Kidney capillary endothelial cell (primary cell): ENCODE results near the gene SLC1A7.

Source experiments
- DNase-seq: peaks from one replicate; pipeline ENCODE4 v3.0.0-alpha.2; 2018; ENCODE audit warnings: low spot score

SLC1A7 gene

DNA sequence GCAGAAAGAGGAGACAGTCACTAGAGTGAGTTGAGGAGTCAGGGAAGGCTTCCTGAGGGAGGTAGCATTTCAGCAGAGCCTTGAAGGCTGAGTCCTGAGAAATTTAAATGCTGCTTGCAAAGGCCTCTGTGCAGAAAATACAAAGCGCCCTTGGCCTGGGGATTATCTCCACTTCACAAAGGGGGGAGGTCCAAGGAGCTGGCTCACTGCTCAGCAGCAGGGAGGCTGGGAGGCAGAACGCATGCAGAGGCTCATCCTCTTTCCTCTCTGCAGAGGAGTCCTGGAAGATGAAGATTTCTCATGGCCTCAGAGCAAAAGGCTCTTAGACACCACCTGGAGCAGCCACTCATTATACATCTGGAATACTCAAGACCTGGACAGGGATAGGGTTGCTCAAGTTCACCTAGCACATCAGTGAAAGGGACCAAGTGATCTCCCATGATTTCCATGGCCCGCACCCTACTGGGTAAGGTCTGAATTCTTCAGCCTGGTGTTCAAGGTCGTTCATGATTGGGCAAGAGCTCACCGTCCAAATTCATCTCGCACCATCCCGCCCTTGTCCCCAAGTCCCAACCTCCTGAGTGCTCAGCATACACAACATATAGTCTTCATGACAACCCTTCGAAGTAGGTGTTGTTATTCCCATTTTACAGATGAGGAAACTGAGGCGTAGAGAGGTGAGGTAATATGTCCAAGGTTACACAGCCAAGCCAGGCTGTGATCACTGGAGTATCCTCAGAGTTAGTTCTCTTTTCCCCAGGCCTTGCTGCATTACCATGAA, 9.0 kb downstream of the SLC1A7 start:
- no peak for DNase-seq

- DNase-seq: no peak
These were observed 10.3 kb downstream of the SLC1A7 start for GRCh38 chr1:53132176-53132575.

GRCh38 chr1:53131590-53131938, 10.9 kb downstream of the SLC1A7 start:
- DNase-seq: no peak

- no peak for DNase-seq
These were observed 11.4 kb downstream of the SLC1A7 start for GRCh38 chr1:53130878-53131589.

DNA sequence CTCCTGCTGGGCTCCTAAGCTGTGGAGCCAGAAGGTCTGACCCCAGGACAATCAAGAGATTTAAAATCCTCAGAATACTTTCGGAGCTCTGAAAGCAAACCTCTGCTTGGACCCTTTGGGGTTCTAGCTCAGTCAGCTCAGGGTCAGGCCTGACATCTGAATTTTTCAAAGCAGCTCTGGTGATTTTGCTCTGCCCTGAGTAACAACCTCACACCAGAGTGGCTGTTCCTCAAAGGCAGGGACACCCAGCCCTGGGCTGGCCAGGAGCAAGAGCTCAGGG, 11.9 kb downstream of the SLC1A7 start:
- DNase-seq: no peak

DNA sequence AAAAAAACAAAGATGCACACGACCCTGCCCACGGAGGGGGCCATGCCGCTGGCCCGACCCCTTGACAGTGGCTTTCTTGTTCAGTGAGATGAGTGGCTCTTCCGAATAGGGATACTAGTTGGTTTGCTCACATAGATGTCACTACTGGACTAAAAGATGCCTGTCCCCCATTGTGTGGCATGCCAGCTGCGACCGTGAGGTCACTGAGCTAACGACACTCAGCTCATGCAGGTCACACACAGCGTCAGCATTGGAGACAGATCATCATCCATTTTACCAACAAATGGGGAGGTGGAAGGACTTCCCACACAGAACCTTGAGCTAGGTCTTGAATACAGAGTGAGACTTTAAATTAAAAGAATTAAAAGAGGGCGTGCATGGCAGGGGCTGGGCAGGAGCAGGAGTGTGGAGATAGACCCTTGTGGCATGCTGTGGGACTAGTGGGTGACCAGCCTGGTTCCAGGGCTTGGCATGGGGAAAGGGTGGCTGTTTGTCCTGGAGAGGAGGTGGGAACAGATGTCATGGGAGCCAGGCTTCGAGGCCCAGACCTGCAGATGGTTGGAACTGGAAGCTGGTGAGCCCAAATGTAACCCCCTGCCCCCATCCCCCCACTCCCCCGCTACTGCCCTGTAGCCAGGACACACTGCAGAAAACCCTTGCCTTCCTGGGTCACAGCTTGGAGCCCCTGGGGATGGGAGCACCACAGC, 12.4 kb downstream of the SLC1A7 start:
- no peak for DNase-seq

DNA sequence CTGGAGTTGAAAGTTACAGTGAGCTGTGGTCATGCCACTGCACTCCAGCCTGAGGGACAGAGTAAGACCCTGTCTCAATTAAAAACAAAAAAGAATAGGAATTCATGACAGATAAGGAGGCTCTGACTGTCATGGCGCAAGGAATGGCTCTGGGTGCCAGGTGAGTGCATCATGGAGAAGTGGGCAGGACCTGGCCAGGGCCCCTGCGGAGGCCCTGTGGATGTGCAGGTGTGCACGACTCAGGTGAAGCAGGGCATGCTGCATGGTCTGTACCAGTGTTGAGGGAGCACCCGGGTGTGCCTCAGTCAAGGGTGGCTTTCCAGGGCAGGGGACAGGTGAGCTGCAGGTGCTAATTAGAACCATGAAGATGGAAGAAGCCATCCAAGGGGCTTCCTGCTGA, 14.0 kb downstream of the SLC1A7 start:
- no peak for DNase-seq

- no peak for DNase-seq
These were observed 14.9 kb downstream of the SLC1A7 start for GRCh38 chr1:53127546-53127945.

- DNase-seq: no peak
These were observed 15.9 kb downstream of the SLC1A7 start for GRCh38 chr1:53126495-53126894.

DNA sequence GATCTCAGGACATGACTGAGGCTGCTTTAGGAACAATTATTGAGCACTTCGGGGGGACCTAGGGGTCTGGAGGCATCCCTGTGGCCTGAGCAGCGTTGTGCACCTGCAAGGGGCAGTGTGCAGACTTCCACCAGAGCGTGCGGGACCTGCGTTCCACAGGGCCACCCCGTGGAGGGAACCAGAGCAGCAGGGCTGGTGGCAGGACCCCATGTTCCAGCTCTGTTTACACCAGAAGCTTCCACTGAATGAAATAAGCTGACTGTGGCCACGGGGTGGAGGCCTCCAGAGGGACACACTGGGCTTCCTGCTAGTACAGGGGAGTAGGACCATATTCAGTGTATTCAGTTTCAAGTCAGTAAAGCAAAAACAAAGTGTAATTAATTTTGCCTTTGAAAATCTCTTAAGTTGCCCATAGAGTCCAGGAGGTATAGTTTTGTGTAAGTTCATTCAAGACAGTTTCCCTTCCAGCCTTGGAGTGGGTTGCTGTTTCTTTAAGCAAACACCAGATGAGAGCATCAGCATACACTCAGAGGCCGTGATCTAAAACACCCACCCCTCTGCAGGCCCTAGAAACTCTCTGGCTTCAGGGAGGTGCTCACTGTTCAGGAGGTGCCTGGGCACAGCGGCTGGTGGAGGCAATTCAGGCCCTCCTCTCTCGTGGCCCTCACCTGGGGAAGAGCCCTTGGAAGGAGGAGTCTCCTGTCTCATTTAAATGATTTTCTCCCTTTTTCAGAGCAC, 16.6 kb downstream of the SLC1A7 start:
- no peak for DNase-seq

DNA sequence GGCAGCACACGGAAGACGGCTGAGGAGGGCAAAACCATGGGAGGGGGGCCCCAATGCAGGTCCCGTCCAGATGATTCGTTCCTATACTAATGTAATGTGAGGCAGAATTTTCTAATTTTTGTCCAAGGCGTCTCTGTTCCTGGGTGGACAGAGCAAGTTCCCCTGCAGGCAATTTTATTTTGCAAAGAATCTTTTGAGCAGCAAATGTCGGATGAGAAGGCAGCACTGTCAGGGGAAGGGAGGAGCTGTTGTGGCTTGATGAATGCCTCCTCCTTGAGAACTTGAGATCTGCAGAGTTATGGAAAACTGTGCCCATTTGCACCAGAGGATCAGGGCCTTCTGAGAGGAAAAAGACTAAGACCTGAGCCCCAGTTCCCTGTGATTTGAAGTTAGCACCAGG, 17.3 kb downstream of the SLC1A7 start:
- DNase-seq: no peak

- no peak for DNase-seq
These were observed 18.8 kb downstream of the SLC1A7 start for GRCh38 chr1:53123453-53124140.

DNA sequence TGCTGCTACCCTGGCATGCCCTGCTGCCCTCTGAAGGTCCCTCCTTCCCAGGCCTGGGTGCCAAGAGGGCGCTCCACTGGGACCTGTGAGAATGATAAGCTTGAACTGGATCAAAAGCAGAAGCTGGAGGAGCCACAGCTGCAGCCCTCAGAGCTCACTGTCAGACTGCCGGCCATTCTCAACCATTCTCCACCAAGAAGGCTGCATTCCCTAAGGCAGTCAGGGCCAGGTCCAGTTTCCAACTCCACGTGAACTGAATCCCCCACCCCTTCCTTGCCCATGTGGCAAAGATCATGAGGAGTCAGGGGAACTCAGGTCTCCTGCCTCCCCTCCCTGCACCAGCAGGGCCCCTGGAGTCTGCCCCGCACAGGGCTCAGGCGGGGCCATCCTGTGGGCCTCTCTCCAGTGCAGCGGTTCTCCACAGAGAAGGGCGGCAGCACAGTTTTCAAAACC, 19.5 kb downstream of the SLC1A7 start:
- no peak for DNase-seq

DNA sequence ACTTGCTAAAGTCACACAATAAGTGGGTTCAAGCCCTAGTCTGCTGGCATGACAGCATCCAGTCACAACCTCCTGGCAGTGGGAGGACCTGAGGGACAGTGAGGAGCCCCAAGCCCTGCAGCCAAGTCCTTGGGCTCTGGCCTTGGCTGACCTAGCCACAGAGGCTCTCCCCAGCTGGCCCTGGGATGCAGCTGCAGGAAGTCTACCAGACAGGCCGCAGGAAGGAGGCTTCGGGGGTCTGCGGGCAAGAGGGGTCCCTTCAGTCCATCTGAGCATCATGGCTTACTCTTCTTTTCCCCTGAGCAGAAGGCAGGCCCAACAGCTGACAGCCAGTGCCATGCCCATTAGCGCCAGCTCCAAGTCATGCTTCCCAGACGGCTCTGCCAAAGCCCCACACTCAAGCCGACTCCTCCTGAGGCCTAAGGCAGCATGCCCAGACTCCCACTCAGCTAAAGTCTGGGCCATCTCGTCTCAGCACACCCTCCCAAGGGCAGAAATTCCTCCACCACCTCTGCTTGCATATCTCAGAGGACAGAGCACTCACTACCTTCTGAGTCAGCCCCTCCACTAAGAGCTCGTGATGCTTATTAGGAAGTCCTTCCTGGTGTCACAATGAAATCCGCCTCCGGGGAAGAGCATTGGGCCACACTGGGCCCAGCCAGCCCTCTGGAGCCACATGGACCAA, 20.1 kb downstream of the SLC1A7 start:
- DNase-seq: peak; percentile 13

DNA sequence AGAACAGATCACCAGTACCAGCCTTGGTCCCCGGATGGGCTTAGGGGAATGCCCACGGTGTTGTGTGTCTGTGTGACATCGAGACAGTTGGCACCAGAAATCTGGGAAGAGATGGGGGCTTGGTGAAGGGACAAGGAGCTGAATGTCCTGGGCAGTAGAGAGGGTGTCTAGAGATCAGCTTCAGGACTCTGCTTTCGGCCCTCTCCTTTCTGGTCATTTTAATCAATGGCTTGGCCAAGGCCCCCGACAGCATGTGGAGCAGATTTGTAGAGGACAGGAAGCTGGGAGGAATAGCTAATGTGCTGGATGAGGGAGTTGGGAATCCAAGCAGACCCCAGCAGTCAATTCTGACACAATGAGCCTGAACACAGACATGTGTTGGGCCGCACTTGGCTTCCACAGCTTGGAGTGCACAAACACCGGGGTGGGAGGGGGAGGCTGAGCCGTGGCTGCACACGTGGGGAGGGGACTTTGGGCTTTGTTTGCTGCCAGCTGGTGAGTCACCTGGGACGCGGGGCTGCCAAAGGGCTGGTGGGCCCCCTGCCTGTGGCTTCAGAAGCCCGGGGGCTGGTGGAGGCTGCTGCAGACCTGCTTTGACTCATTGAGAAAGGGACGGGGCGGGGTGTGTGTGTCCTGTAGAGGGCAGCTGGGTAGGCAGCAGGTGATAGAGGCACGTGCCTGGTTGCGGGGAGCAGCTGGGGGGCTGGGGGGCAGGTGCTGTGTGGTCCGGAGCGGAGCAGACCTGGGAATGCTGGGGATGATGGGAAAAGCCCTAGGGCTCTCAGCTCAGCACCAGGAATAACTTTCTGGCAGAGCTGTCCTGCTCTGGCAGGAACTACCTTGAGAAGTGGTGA, 20.9 kb downstream of the SLC1A7 start:
- no peak for DNase-seq

- DNase-seq: no peak
These were observed 21.8 kb downstream of the SLC1A7 start for GRCh38 chr1:53120659-53121058.

GRCh38 chr1:53117836-53118235, 24.6 kb downstream of the SLC1A7 start:
- no peak for DNase-seq

GRCh38 chr1:53116933-53117600, 25.4 kb downstream of the SLC1A7 start:
- no peak for DNase-seq

GRCh38 chr1:53116307-53116810, 26.1 kb downstream of the SLC1A7 start:
- DNase-seq: no peak
